Heart right ventricle (tissue), 16 donors: ENCODE data around the gene SLC12A1. TPM values are rescaled to one million over a fixed set of nuclear protein-coding genes. Genes with fewer than 3 reads are reported as not detected.

Experiments
- ATAC-seq, 8 donors: fragments of 200-7000 bp; cut with Tn5 transposase; one replicate each; pipeline ENCODE4 v1.9.1; 2020; ENCODE audit warnings: mild to moderate bottlenecking in 8 of 8, moderate library complexity in 8 of 8, moderate number of reproducible peaks in 1 of 8
- DNase-seq, 2 donors: peaks; one replicate each; pipeline ENCODE4 v3.0.0-alpha.2; 2020
- H3K27ac ChIP-seq, 10 donors: fragments of 200-600 bp; sonication (generic) in 2 of 10; one replicate each; pipeline versions ENCODE4 v1.5.0 to v1.8.0; 2020 to 2022; ENCODE audit warnings: mild to moderate bottlenecking in 3 of 10
- H3K27me3 ChIP-seq, 7 donors: fragments of 200-600 bp; one replicate each; pipeline ENCODE4 v1.8.0; 2021 to 2022; ENCODE audit warnings: mild to moderate bottlenecking in 2 of 7
- H3K36me3 ChIP-seq, 9 donors: fragments of 200-600 bp; sonication (generic) in 1 of 9; one replicate each; pipeline versions ENCODE4 v1.5.0 to v1.8.0; 2020 to 2022; ENCODE audit warnings: mild to moderate bottlenecking in 2 of 9
- H3K4me1 ChIP-seq, 9 donors: fragments of 200-600 bp; sonication (generic) in 1 of 9; one replicate each; pipeline versions ENCODE4 v1.5.0 to v1.8.0; 2020 to 2022; ENCODE audit warnings: mild to moderate bottlenecking in 4 of 9
- H3K4me3 ChIP-seq, 10 donors: fragments of 200-600 bp; sonication (generic) in 2 of 10; one replicate each; pipeline versions ENCODE4 v1.5.0 to v1.8.0; 2020 to 2022; ENCODE audit warnings: mild to moderate bottlenecking in 7 of 10, moderate library complexity in 2 of 10
- H3K9me3 ChIP-seq, 11 donors: fragments of 200-600 bp in 10 of 11; sonication (generic) in 2 of 11; one replicate each; pipeline versions ENCODE4 v1.5.0 to v1.8.0; 2013 to 2022; ENCODE audit warnings: mild to moderate bottlenecking in 2 of 11, control low read depth in 1 of 11, moderate library complexity in 1 of 11
- CTCF ChIP-seq, 9 donors: fragments of 200-600 bp; sonication (generic) in 2 of 9; IDR thresholded peaks; one replicate each; pipeline versions ENCODE4 v1.5.0 to v1.8.0; 2021 to 2022; ENCODE audit warnings: antibody characterized with exemption in 9 of 9, mild to moderate bottlenecking in 5 of 9, moderate library complexity in 1 of 9
- WGBS, 2 donors: extraction: QIAGEN DNeasy Blood & Tissue Kit; methylation state at CpG; one replicate each; pipeline ENCODE4 v1.1.7; 2013; ENCODE audit warnings: inconsistent platforms in 1 of 2; 5-methylcytosine and 5-hydroxymethylcytosine counted together
- intact Hi-C, 10 donors: fragments of 100-400 bp; cut with DNase I; formaldehyde crosslinking; loops; one replicate each; pipeline versions ENCODE4 v1.11.1 to v1.14.2; 2022
- polyA plus RNA-seq, 2 donors: library from polyadenylated mRNA; stranded (reverse); fragments of 200-250 nt; gene quantifications; one replicate each; pipeline ENCODE4 v1.2.3, GENCODE V29; 2013
- total RNA-seq, 10 donors: library from RNA; stranded (reverse); fragmentation: NEBNext Ultra II Directional in 3 of 10; extraction: Animal tissue kit (Norgen Biotek cat#: 25700) in 3 of 10; gene quantifications; one replicate each; pipeline versions ENCODE4 v1.2.1 to v1.2.4, GENCODE V29; 2021 to 2023
- donor health status: Arrhythmogenic right ventricular cardiomyopathy.
- donor health status: ischemic (EF 13 %, LVEDD 7.1; RV severe dilation, severe dysfunction).
- donor health status: healthy with polysubstance abuse.
- donor health status: DM: no; HTN: yes; CAD: no.
- donor health status: DM: no; HTN: no; CAD: no.
- donor health status: ischemic (EF 25% LVEDD 6.9; RV normal size, moderate dysfunction).
- donor health status: ischemic (EF 25% LVEDD 5.7; RV mildly dilated, moderate dysfunction).
- donor health status: healthy.
- donor health status: DM: yes; HTN: yes; CAD: no.
- donor health status: Ischemic cardiomyopathy.
- donor health status: ischemic (EF 35%, LVEDD 5.7; RV mildly dilated, moderate dysfunction).
- donor health status: nonischemic (EF 11% LVEDD 7.7; RV severe dilation, severe dysfunction).
- donor health status: DM: yes; HTN: yes; CAD: no.
- donor health status: PGD.
- donor health status: ischemic (EF 29% LVEDD 5.4; RV normal size, mild dysfunction).
- donor health status: nonischemic (EF 23%, LVEDD 6.1; RV moderate dilation, normal function).

Gene SLC12A1
- total and polyA plus RNA-seq, 12 donors, result not detected

GRCh38 chr15:48278666-48279065 is 72.6 kb downstream of the SLC12A1 start:
- H3K27ac ChIP-seq, result no peak overlapping the region
- intact Hi-C loops, result no loop called here
- H3K4me1 ChIP-seq, result peaks cover 0 to 17% (median 0%) of the 10 kb centered on the region in 9 donors
- no peak for TF ChIP-seq CTCF (IDR thresholded peaks at IDR 0.05)
- no peaks in the 10 kb centered on the region for H3K9me3 ChIP-seq
- H3K36me3 ChIP-seq, result no peaks in the 10 kb centered on the region
- DNase-seq (no peak), ATAC-seq (no peak)
- H3K4me3 ChIP-seq, result no peak overlapping the region
- H3K27me3 ChIP-seq, result peaks cover 0 to 15% (median 5%) of the 10 kb centered on the region in 7 donors

- 59 to 65% methylated on average over 1 of the region's 1 CpG for WGBS, 2 donors
- intact Hi-C loops, result loop anchor here in 5 of 10 donors (10.0 kb wide), 3 partner anchors 165 to 1085 kb away; no protein-coding TSS in a partner anchor
- H3K36me3 ChIP-seq, result no peaks in the 10 kb centered on the region
- ATAC-seq, result no peak
- TF ChIP-seq CTCF (IDR thresholded peaks at IDR 0.05), result no peak
- H3K4me3 ChIP-seq, result no peak overlapping the region
- DNase-seq, result no peak
- H3K4me1 ChIP-seq, result peaks cover 0 to 23% (median 0%) of the 10 kb centered on the region in 9 donors
- H3K27me3 ChIP-seq, result peaks cover 0 to 15% (median 3%) of the 10 kb centered on the region in 7 donors
- H3K9me3 ChIP-seq, result no peaks in the 10 kb centered on the region
- no peak overlapping the region for H3K27ac ChIP-seq
Observed at GRCh38 chr15:48279608-48280007, 73.5 kb downstream of the SLC12A1 start.

GRCh38 chr15:48281674-48282073 is 75.6 kb downstream of the SLC12A1 start:
- ATAC-seq (no peak), DNase-seq (no peak)
- intact Hi-C loops, result loop anchor here in 5 of 10 donors (10.0 kb wide), 3 partner anchors 167 to 1087 kb away; no protein-coding TSS in a partner anchor
- Histone ChIP-seq H3K36me3 (no peaks in the 10 kb centered on the region), H3K27ac (no peak overlapping the region), H3K9me3 (no peaks in the 10 kb centered on the region), H3K4me3 (no peak overlapping the region), H3K27me3 (peaks cover 0 to 5% (median 0%) of the 10 kb centered on the region in 7 donors), H3K4me1 (peaks cover 0 to 30% (median 5%) of the 10 kb centered on the region in 9 donors)
- WGBS, 2 donors, result 81 to 84% methylated on average over 4 of the region's 4 CpGs
- no peak for TF ChIP-seq CTCF (IDR thresholded peaks at IDR 0.05)

- intact Hi-C loops, result loop anchor here in 5 of 10 donors (10.0 kb wide), 3 partner anchors 167 to 1087 kb away; no protein-coding TSS in a partner anchor
- Histone ChIP-seq H3K36me3 (no peaks in the 10 kb centered on the region), H3K4me1 (peaks cover 0 to 30% (median 5%) of the 10 kb centered on the region in 9 donors), H3K9me3 (no peaks in the 10 kb centered on the region), H3K27ac (no peak overlapping the region), H3K4me3 (no peak overlapping the region), H3K27me3 (peaks cover 0 to 4% (median 0%) of the 10 kb centered on the region in 7 donors)
- ATAC-seq, result no peak
- DNase-seq, result no peak
- 35 to 38% methylated on average over 4 of the region's 4 CpGs for WGBS, 2 donors
- no peak for TF ChIP-seq CTCF (IDR thresholded peaks at IDR 0.05)
Observed at GRCh38 chr15:48282216-48282615, 76.1 kb downstream of the SLC12A1 start.
